GM12878 (cell line): Measurements from ENCODE around the gene CXXC5. TPM values are rescaled to one million over a fixed set of nuclear protein-coding genes. Genes with fewer than 3 reads are reported as not detected.

Experiments
- BRCA1 ChIP-seq: IDR thresholded peaks from 2 replicates; pipeline ENCODE4 v1.6.1; 2011; ENCODE audit warnings: low read depth, low read length, improper control_type of control experiment
- CHD2 ChIP-seq: IDR thresholded peaks from 2 replicates; pipeline ENCODE4 v1.6.1; 2011; ENCODE audit warnings: low read depth, low read length, improper control_type of control experiment, borderline replicate concordance
- EGR1 ChIP-seq, 2 experiments: IDR thresholded peaks; 1 replicate in 1 of 2; 2 replicates in 1 of 2; pipeline ENCODE4 v1.6.1; 2011 to 2012; ENCODE audit warnings: low read depth in 2 of 2, low read length in 2 of 2, borderline replicate concordance in 1 of 2, mild to moderate bottlenecking in 1 of 2, moderate library complexity in 1 of 2
- ETV6 ChIP-seq, 2 experiments: fragments of 450-650 bp in 1 of 2; IDR thresholded peaks in 1 of 2; conservative IDR thresholded peaks in 1 of 2; 2 replicates each; pipeline ENCODE4 v1.6.1; 2014; ENCODE audit warnings: antibody characterized with exemption in 1 of 2, borderline replicate concordance in 1 of 2, low read depth in 1 of 2, mild to moderate bottlenecking in 1 of 2, moderate library complexity in 1 of 2
- EZH2 ChIP-seq: IDR thresholded peaks from 2 replicates; pipeline ENCODE4 v1.6.1; 2012; ENCODE audit warnings: low read depth, mild to moderate bottlenecking, control low read depth, inconsistent platforms, low read length, borderline replicate concordance; ENCODE audit not compliant: control insufficient read depth
- FOXM1 ChIP-seq: IDR thresholded peaks from 2 replicates; pipeline ENCODE4 v1.6.1; 2012; ENCODE audit warnings: low read depth, mild to moderate bottlenecking, inconsistent platforms, low read length, moderate library complexity
- HDGF ChIP-seq: fragments of 450-650 bp; IDR thresholded peaks from 2 replicates; pipeline ENCODE4 v1.6.1; 2016; ENCODE audit warnings: antibody characterized with exemption
- IKZF2 ChIP-seq, 2 experiments: fragments of 450-650 bp; IDR thresholded peaks; 2 replicates each; pipeline ENCODE4 v1.6.1; 2017; ENCODE audit warnings: mild to moderate bottlenecking in 2 of 2, moderate library complexity in 2 of 2
- IRF4 ChIP-seq: IDR thresholded peaks from 2 replicates; pipeline ENCODE4 v1.6.1; 2011; ENCODE audit warnings: low read depth, low read length
- KAT2A ChIP-seq: conservative IDR thresholded peaks from 2 replicates; pipeline ENCODE4 v1.6.1; 2011; ENCODE audit warnings: low read depth, low read length; ENCODE audit not compliant: control insufficient read depth
- MYB ChIP-seq: fragments of 150-350 bp; IDR thresholded peaks from 2 replicates; pipeline ENCODE4 v1.6.1; 2014; ENCODE audit warnings: mild to moderate bottlenecking, low read depth, low read length, borderline replicate concordance
- PAX5 ChIP-seq: IDR thresholded peaks from 2 replicates; pipeline ENCODE4 v1.6.1; 2011; ENCODE audit warnings: low read depth, low read length, borderline replicate concordance
- POLR2AphosphoS2 ChIP-seq: IDR thresholded peaks from 2 replicates; pipeline ENCODE4 v1.6.1; 2011; ENCODE audit warnings: low read depth, mild to moderate bottlenecking, low read length, improper control_type of control experiment, moderate library complexity
- RELA ChIP-seq: fragments of 450-650 bp; IDR thresholded peaks from 2 replicates; pipeline ENCODE4 v1.8.0; 2014; ENCODE audit warnings: borderline replicate concordance; ENCODE audit not compliant: partially characterized antibody
- SUZ12 ChIP-seq: fragments of 200-600 bp; sonication (generic); IDR thresholded peaks from one replicate; pipeline ENCODE4 v1.6.1; 2018; ENCODE audit warnings: antibody characterized with exemption, mild to moderate bottlenecking; ENCODE audit not compliant: unreplicated experiment
- TBL1XR1 ChIP-seq: IDR thresholded peaks from 2 replicates; pipeline ENCODE4 v1.6.1; 2012; ENCODE audit warnings: low read depth, low read length, improper control_type of control experiment
- polyA plus RNA-seq, 11 experiments: library from polyadenylated mRNA; depleted of rRNA in 4 of 11; unstranded in 6 of 11; stranded (reverse) in 5 of 11; fragments of >200 nt; fragmentation: Nextera tagmentation in 4 of 11; fragmentation: Illumina TruSeq in 1 of 11; extraction: Ambion mirVana in 4 of 11; extraction: Trizol in 1 of 11; gene quantifications; 1 replicate in 1 of 11; 2 replicates in 10 of 11; pipeline versions ENCODE4 v1.2.1 to v1.2.3, GENCODE V29; 2011 to 2016; ENCODE audit warnings: inconsistent platforms in 2 of 11, missing spikeins in 2 of 11, low read depth in 1 of 11
- total RNA-seq, 4 experiments: library from RNA; depleted of rRNA in 3 of 4; stranded (reverse); fragments of >200 nt in 3 of 4; fragmentation: Illumina TruSeq in 1 of 4; extraction: Trizol in 1 of 4; gene quantifications; 2 replicates each; pipeline versions ENCODE4 v1.2.1 to v1.2.3, GENCODE V29; 2013 to 2021
- TF ChIP-seq, protein P1 (sequence below): fragments of 450-650 bp; IDR thresholded peaks from 2 replicates; pipeline ENCODE4 v1.6.1; 2017; ENCODE audit warnings: mild to moderate bottlenecking, moderate library complexity
- TF ChIP-seq, protein P2 (sequence below): IDR thresholded peaks from 2 replicates; pipeline ENCODE4 v1.6.1; 2012; ENCODE audit warnings: low read depth, low read length, improper control_type of control experiment
- TF ChIP-seq, protein P3 (sequence below): fragments of 450-650 bp; IDR thresholded peaks from 2 replicates; pipeline ENCODE4 v1.6.1; 2017; ENCODE audit warnings: antibody characterized with exemption, mild to moderate bottlenecking, moderate library complexity

Gene CXXC5
- total and polyA plus RNA-seq, 10 of the 15 experiments (the other 5 are each of a cell fraction or from before 2014, with no cell fraction given) = 1.8 to 90.8 (median 40.7) TPM

DNA sequence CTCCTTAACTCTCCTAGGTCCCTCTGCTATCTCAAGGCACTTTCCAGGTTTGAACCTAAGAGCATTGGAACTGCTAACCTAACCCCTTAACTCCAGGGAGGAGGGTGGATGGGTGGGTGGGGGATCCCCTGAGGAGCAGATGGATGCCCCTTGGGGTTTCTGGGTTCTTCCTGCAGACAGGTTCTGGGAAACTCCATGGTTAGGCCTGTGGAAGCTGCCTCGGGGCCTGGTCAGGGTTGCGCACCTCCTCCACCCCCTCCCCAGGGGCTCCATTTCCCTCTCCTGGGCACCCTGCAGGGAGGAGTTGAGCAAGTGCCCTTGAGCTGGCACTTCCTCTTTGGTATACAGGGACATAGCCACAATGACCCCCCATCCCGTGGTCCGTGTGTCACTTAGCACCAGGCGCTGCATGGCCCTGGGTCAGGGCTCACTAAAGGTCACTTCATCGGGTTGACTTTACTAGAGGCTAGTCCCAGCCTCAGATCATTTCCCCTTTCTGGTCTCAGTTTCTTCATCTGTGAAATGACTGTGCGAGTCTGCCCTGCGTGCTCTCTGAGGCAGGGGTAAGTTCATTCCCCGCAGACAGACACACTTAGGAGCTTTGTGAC, 16.0 kb downstream of the CXXC5 start (continued):
- TF ChIP-seq KAT2A (no peak), MYB (no peak), TBL1XR1 (no peak), POLR2AphosphoS2 (no peak), PAX5 (peak; percentile 16; the same call in 1 of the 2 replicates), HDGF (no peak), IKZF2 (IDR thresholded peaks at IDR 0.05) (peak; percentile 68 to 70), SUZ12 (no peak), CHD2 (no peak), BRCA1 (no peak), EZH2 (no peak), IRF4 (peak; percentile 67; the same call in 1 of the 2 replicates), EGR1 (IDR thresholded peaks at IDR 0.05; ENCODE audit: borderline replicate concordance in 1 of 2, low read depth in 2 of 2, low read length in 2 of 2) (peak in 1 of 2 experiments; percentile 56; a peak in 1 of 3 replicates), RELA (peak; percentile 6), FOXM1 (no peak), ETV6 (conservative IDR thresholded peaks at IDR 0.05 in 1 of 2, IDR thresholded peaks at IDR 0.05 in 1 of 2; ENCODE audit: borderline replicate concordance in 1 of 2, low read depth in 1 of 2) (no peak)
- TF ChIP-seq, protein P1, sequence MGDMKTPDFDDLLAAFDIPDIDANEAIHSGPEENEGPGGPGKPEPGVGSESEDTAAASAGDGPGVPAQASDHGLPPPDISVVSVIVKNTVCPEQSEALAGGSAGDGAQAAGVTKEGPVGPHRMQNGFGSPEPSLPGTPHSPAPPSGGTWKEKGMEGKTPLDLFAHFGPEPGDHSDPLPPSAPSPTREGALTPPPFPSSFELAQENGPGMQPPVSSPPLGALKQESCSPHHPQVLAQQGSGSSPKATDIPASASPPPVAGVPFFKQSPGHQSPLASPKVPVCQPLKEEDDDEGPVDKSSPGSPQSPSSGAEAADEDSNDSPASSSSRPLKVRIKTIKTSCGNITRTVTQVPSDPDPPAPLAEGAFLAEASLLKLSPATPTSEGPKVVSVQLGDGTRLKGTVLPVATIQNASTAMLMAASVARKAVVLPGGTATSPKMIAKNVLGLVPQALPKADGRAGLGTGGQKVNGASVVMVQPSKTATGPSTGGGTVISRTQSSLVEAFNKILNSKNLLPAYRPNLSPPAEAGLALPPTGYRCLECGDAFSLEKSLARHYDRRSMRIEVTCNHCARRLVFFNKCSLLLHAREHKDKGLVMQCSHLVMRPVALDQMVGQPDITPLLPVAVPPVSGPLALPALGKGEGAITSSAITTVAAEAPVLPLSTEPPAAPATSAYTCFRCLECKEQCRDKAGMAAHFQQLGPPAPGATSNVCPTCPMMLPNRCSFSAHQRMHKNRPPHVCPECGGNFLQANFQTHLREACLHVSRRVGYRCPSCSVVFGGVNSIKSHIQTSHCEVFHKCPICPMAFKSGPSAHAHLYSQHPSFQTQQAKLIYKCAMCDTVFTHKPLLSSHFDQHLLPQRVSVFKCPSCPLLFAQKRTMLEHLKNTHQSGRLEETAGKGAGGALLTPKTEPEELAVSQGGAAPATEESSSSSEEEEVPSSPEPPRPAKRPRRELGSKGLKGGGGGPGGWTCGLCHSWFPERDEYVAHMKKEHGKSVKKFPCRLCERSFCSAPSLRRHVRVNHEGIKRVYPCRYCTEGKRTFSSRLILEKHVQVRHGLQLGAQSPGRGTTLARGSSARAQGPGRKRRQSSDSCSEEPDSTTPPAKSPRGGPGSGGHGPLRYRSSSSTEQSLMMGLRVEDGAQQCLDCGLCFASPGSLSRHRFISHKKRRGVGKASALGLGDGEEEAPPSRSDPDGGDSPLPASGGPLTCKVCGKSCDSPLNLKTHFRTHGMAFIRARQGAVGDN = peak; percentile 78
- TF ChIP-seq, protein P2, sequence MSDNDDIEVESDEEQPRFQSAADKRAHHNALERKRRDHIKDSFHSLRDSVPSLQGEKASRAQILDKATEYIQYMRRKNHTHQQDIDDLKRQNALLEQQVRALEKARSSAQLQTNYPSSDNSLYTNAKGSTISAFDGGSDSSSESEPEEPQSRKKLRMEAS = no peak
- TF ChIP-seq, protein P3, sequence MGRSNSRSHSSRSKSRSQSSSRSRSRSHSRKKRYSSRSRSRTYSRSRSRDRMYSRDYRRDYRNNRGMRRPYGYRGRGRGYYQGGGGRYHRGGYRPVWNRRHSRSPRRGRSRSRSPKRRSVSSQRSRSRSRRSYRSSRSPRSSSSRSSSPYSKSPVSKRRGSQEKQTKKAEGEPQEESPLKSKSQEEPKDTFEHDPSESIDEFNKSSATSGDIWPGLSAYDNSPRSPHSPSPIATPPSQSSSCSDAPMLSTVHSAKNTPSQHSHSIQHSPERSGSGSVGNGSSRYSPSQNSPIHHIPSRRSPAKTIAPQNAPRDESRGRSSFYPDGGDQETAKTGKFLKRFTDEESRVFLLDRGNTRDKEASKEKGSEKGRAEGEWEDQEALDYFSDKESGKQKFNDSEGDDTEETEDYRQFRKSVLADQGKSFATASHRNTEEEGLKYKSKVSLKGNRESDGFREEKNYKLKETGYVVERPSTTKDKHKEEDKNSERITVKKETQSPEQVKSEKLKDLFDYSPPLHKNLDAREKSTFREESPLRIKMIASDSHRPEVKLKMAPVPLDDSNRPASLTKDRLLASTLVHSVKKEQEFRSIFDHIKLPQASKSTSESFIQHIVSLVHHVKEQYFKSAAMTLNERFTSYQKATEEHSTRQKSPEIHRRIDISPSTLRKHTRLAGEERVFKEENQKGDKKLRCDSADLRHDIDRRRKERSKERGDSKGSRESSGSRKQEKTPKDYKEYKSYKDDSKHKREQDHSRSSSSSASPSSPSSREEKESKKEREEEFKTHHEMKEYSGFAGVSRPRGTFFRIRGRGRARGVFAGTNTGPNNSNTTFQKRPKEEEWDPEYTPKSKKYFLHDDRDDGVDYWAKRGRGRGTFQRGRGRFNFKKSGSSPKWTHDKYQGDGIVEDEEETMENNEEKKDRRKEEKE = no peak
